B cell (primary cell): ENCODE results near the gene FLAD1. TPM values are rescaled to one million over a fixed set of nuclear protein-coding genes. Genes with fewer than 3 reads are reported as not detected.

ENCODE experiments used
- ATAC-seq: fragments of 200-7000 bp; cut with Tn5 transposase; one replicate; pipeline ENCODE4 v1.10.0; 2021; ENCODE audit warnings: low read depth, mild to moderate bottlenecking, moderate number of reproducible peaks, moderate library complexity
- CTCF ChIA-PET: fragments of 350-600 bp; sonication (Branson Sonifier 250); formaldehyde crosslinking; loops from one replicate; lab custom pipeline; 2021; ENCODE audit warnings: antibody characterized with exemption, inconsistent platforms; lab: Charles Lee
- POLR2A ChIA-PET: fragments of 350-600 bp; sonication (Branson Sonifier 250); formaldehyde crosslinking; loops from one replicate; lab custom pipeline; 2021; ENCODE audit warnings: antibody characterized with exemption; lab: Charles Lee
- DNase-seq: peaks from one replicate; pipeline ENCODE4 v3.0.0; 2013
- H2AFZ ChIP-seq: 2 replicates; pipeline ENCODE4 v1.6.1; 2012; ENCODE audit warnings: mild to moderate bottlenecking, low read depth, low read length; ENCODE audit not compliant: insufficient read depth, poor library complexity, severe bottlenecking
- H3K27ac ChIP-seq, 2 donors: 1 replicate in 1 of 2; 2 replicates in 1 of 2; pipeline ENCODE4 v1.5.1; 2012 to 2013; ENCODE audit warnings: low read length in 2 of 2, mild to moderate bottlenecking in 2 of 2, moderate library complexity in 1 of 2
- H3K27me3 ChIP-seq, 4 experiments: fragments of 200-600 bp in 1 of 4; sonication (generic) in 1 of 4; replicated peaks in 1 of 4; 1 replicate in 2 of 4; 2 replicates in 2 of 4; pipeline versions ENCODE4 v1.6.1 to v1.7.0; 2013 to 2016; ENCODE audit warnings: low read length in 3 of 4, mild to moderate bottlenecking in 2 of 4, mixed read lengths in 1 of 4, moderate library complexity in 1 of 4; ENCODE audit not compliant: insufficient read depth in 4 of 4, control insufficient read depth in 3 of 4; ENCODE audit errors: control extremely low read depth in 1 of 4
- H3K36me3 ChIP-seq, 2 experiments: replicated peaks in 1 of 2; 1 replicate in 1 of 2; 2 replicates in 1 of 2; pipeline versions ENCODE4 v1.6.1 to v1.7.1; 2013; ENCODE audit warnings: low read length in 1 of 2; ENCODE audit not compliant: insufficient read depth in 2 of 2, control insufficient read depth in 1 of 2; ENCODE audit errors: control extremely low read depth in 1 of 2, extremely low read depth in 1 of 2
- H3K4me1 ChIP-seq, 2 donors: fragments of 200-600 bp in 1 of 2; sonication (generic) in 1 of 2; 1 replicate in 1 of 2; 2 replicates in 1 of 2; pipeline versions ENCODE4 v1.5.1 to v1.6.1; 2013 to 2017; ENCODE audit warnings: low read length in 2 of 2; ENCODE audit not compliant: control insufficient read depth in 2 of 2, insufficient read depth in 2 of 2
- H3K4me2 ChIP-seq: replicated peaks from 2 replicates; pipeline ENCODE3; 2012; ENCODE audit warnings: mild to moderate bottlenecking, low read depth, low read length; ENCODE audit not compliant: poor library complexity, severe bottlenecking
- H3K4me3 ChIP-seq, 5 experiments: fragments of 200-600 bp in 1 of 5; sonication (generic) in 1 of 5; 1 replicate in 3 of 5; 2 replicates in 2 of 5; pipeline versions ENCODE4 v1.5.1 to v1.7.0; 2011 to 2016; ENCODE audit warnings: low read length in 4 of 5, mild to moderate bottlenecking in 4 of 5, low read depth in 2 of 5, control low read depth in 1 of 5, moderate library complexity in 1 of 5; ENCODE audit not compliant: insufficient read depth in 1 of 5; ENCODE audit errors: control extremely low read depth in 1 of 5, extremely low read depth in 1 of 5
- H3K79me2 ChIP-seq: fragments of 200-600 bp; sonication (generic); one replicate; pipeline ENCODE4 v1.6.0; 2016; ENCODE audit warnings: low read length; ENCODE audit not compliant: control insufficient read depth, insufficient read depth
- H3K9ac ChIP-seq: fragments of 200-600 bp; sonication (generic); 2 replicates; pipeline ENCODE4 v1.6.1; 2017; ENCODE audit warnings: mild to moderate bottlenecking, low read length, moderate library complexity
- H3K9me3 ChIP-seq, 3 donors: one replicate each; pipeline versions ENCODE4 v1.6.1 to v1.7.1; 2013; ENCODE audit warnings: low read length in 2 of 3; ENCODE audit not compliant: control insufficient read depth in 2 of 3, insufficient read depth in 1 of 3; ENCODE audit errors: control extremely low read depth in 1 of 3
- H4K20me1 ChIP-seq: 2 replicates; pipeline ENCODE4 v1.6.0; 2012; ENCODE audit warnings: mild to moderate bottlenecking, low read length; ENCODE audit not compliant: insufficient read depth, control insufficient read depth, poor library complexity, severe bottlenecking
- H3K27ac Mint-ChIP-seq: one replicate; pipeline ENCODE4 v1.8.0; 2021; ENCODE audit warnings: mixed read lengths
- H3K27me3 Mint-ChIP-seq: one replicate; pipeline ENCODE4 v1.8.0; 2021; ENCODE audit warnings: mixed read lengths
- H3K4me1 Mint-ChIP-seq: one replicate; pipeline ENCODE4 v1.8.0; 2021; ENCODE audit warnings: mixed read lengths
- H3K4me3 Mint-ChIP-seq: one replicate; pipeline ENCODE4 v1.8.0; 2021; ENCODE audit warnings: mixed read lengths
- H3K9me3 Mint-ChIP-seq: one replicate; pipeline ENCODE4 v1.8.0; 2022; ENCODE audit warnings: mixed read lengths; ENCODE audit not compliant: insufficient read depth
- EZH2 ChIP-seq: IDR thresholded peaks from 2 replicates; pipeline ENCODE4 v1.6.1; 2012; ENCODE audit warnings: borderline replicate concordance, low read depth, mild to moderate bottlenecking, moderate library complexity, low read length; ENCODE audit not compliant: insufficient read depth, poor library complexity, severe bottlenecking
- WGBS: methylation state at CpG from one replicate; pipeline ENCODE4 v1.1.5; 2013; ENCODE audit warnings: missing lambda C conversion rate; ENCODE audit not compliant: insufficient coverage; 5-methylcytosine and 5-hydroxymethylcytosine counted together
- intact Hi-C: fragments of 100-400 bp; cut with micrococcal nuclease; formaldehyde crosslinking; loops from one replicate; pipeline ENCODE4 v1.10.0; 2022
- polyA plus RNA-seq: library from polyadenylated mRNA; depleted of rRNA; stranded (reverse); fragments of >200 nt; gene quantifications from 2 replicates; pipeline ENCODE4 v1.2.3, GENCODE V29; 2012
- total RNA-seq, 2 donors: library from RNA; stranded (reverse); fragments of 120-200 nt in 1 of 2; gene quantifications; 1 replicate in 1 of 2; 2 replicates in 1 of 2; pipeline versions ENCODE4 v1.2.3 to v1.2.4, GENCODE V29; 2013 to 2022
- TF ChIP-seq, protein P1 (sequence below): fragments of 200-600 bp; IDR thresholded peaks from one replicate; pipeline ENCODE4 v1.8.0; 2022; ENCODE audit warnings: antibody characterized with exemption, mild to moderate bottlenecking

The FLAD1 gene
- total and polyA plus RNA-seq, 2 donors (not counting 1 experiment from before 2014, with no cell fraction given) = 51.4 to 83.0 TPM

DNA sequence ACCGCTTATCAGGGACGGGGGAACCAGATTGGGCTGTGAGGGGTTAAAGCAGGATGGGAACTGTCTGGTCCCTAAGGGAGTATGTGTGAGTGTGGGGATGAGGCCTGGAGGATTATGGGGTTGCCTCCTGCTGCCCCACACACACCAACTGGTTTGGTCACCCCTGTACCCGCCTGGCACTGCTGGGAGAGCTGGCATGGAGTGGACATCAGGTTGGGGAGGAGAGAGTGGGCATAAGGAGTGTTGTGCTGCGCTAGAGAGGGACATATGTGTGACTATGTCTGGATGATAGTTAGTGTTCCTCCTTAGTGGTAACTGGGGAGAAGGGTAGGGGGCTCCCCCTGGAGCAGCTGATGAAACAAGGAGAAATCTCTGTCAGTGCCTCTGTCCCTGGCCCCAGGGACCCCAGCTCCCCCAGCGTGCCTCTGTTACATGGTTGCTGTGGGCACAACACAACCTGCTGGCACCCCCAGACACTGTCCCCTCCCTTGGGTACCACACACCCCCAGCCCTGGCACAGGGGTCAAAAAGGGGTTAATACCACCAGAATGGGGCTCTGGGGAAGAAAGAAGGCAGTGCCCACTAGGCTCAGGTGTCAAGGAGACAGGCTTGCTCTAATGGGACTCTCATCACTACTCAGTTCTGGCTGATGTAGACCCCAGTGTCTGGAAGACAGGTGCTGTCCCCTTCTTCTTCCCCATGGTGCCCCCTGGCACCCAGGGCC lies 21.4 kb downstream of the FLAD1 start:
- DNase-seq (no peak), ATAC-seq (no peak)
- Histone ChIP-seq H3K27ac (peak overlapping the region; percentile 53 to 81), H3K27me3 (no peaks in the 10 kb centered on the region), H4K20me1 (peaks cover 29% of the 10 kb centered on the region), H3K4me2 (peak overlapping the region; percentile 96), H3K9me3 (no peaks in the 10 kb centered on the region), H2AFZ (no peak overlapping the region), H3K4me1 (peaks cover 62 to 67% of the 10 kb centered on the region in 2 donors), H3K9ac (peak overlapping the region; percentile 94), H3K36me3 (peaks cover 0 to 5% of the 10 kb centered on the region in 2 experiments), H3K79me2 (peaks cover 69% of the 10 kb centered on the region), H3K4me3 (peak overlapping the region; percentile 68 to 98 (median 93))
- POLR2A ChIA-PET = interaction anchor here (1.5 to 7.4 kb wide), 2 partner anchors 11 to 31 kb away, joined by 9 to 74 read pairs; partner anchors contain the start of gene CKS1B
- no peaks in the 10 kb centered on the region for H3K9me3 Mint-ChIP-seq
- H3K4me1 Mint-ChIP-seq = peaks cover 55% of the 10 kb centered on the region
- H3K27ac Mint-ChIP-seq = peak overlapping the region; percentile 94
- intact Hi-C loops = loop anchor here (5.0 kb wide), 3 partner anchors 397 to 677 kb away; partner anchors contain the start of genes ADAR, ATP8B2 and UBE2Q1
- H3K27me3 Mint-ChIP-seq = no peaks in the 10 kb centered on the region
- 53% methylated on average over 2 of the region's 5 CpGs for WGBS
- peak overlapping the region; percentile 90 for H3K4me3 Mint-ChIP-seq
- TF ChIP-seq, protein P1, sequence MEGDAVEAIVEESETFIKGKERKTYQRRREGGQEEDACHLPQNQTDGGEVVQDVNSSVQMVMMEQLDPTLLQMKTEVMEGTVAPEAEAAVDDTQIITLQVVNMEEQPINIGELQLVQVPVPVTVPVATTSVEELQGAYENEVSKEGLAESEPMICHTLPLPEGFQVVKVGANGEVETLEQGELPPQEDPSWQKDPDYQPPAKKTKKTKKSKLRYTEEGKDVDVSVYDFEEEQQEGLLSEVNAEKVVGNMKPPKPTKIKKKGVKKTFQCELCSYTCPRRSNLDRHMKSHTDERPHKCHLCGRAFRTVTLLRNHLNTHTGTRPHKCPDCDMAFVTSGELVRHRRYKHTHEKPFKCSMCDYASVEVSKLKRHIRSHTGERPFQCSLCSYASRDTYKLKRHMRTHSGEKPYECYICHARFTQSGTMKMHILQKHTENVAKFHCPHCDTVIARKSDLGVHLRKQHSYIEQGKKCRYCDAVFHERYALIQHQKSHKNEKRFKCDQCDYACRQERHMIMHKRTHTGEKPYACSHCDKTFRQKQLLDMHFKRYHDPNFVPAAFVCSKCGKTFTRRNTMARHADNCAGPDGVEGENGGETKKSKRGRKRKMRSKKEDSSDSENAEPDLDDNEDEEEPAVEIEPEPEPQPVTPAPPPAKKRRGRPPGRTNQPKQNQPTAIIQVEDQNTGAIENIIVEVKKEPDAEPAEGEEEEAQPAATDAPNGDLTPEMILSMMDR = no peak
- no peak for TF ChIP-seq EZH2
- CTCF ChIA-PET = interaction anchor here (1.5 to 18.4 kb wide), 2 partner anchors 10 to 49 kb away, joined by 4 to 295 read pairs; partner anchors contain the start of gene PBXIP1
